ENCODE data around the gene DISP1.
"Not testable (repeated sequence)": the region's sequence is repeated elsewhere in the genome, so short reads cannot be mapped to it uniquely, and the experiment has no call there.

DISP1 gene

DNA sequence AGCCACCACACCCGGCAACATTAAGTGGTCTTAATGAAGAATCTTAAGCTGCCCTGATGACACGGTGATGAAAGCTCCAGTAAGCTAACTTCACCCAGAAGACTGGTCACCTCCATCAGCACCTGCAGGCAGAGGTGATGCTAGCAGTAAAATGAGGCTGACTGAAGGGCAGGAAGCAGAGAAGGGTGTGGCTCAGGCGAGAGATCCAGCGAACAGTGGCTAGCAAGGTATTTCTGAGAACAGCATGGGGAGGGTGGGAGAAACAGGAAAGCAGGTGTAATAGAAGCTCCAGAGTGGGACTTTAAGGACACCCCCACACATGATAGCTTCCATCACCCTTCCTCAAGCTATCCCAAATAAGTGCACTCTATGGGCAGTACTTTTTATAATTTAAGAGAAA is 15.9 kb upstream of the DISP1 start:
- DNase-seq, result no peak

DNA sequence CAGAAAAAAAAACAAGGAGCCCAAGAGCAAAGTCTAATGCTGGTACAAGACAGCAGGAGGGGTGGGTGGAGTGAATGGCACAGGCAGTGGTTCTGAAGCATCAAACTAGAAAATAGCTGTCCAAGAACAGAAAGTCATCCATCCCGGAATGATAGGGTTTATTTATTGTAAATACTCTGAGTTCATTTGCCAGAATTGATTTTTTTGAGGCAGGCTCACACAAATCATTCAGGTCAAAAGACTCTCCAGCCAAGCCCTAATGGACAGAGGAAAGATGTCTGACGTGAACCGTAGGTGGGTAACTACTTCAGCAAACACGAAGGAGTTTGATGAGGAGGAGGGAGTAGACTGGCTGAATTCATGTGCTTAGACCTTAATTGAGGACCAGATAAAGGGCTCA is 13.8 kb upstream of the DISP1 start:
- DNase-seq, result no peak

DNA sequence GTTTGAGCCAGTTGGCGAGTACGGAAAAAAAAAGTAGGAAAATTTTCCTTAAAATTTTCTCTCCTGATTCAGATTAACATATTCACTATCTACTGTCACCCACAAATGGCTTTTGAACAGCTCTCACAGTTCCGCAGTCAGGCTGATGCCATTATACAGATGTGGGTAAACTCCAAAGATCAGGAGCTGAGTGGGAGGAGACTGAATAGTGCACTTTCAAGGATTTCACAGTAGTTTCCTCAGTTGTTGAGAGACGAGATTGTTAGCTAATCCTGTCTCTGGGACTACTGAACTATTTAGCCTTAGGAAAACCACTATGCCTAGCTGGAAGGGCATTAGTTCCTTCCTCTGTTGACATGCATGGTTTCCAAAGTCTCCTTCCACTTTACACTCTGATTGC is 3.2 kb upstream of the DISP1 start:
- no peak for DNase-seq

DNA sequence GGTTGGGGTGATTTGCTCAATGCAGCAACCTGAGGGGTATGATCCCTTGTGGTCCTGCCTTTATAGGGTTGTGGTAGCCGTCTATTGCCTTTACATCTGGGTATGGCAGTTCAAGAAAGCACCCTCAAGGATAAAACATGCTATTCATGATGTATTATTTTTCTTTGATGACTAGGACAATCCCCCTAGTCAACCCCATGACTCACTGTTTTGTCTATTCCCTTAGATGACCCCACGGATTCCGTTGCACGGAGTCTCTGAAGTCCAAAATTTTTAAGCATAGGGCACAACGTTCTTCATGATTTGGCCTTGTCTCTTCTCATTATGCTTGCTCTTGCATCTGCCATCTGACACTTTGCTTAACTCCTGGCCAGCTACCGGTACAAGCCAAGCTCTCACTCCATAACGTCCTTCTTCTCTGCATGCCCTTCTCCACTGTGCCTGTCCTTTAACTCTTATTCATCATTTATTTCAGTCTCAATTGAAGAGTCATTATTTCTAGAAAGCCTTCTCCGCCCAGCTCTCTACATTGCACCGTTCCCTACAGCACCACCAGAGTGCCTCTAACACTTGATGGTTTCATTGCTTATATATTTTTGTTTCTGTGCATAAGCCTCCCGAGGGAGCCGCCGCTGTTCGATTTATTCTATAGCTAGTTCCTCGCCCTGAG is 838 bp upstream of the DISP1 start:
- DNase-seq, result no peak

DNA sequence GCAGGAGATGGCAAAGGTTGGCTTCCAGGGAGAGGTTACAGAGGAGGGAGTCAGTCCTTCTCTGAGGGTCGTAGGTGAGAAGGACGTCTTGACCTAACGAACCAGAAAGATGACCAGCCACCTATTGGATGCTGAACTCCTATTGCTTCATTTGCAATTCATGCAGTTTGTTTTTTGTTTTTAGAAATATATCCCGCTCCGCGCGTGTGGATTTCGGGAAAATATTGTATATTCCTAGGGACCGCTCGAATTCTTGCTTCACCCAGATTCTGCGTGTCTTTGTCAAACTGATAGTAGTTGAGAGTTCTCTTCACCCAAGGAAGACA is 564 bp downstream of the DISP1 start:
- no peak for DNase-seq

DNA sequence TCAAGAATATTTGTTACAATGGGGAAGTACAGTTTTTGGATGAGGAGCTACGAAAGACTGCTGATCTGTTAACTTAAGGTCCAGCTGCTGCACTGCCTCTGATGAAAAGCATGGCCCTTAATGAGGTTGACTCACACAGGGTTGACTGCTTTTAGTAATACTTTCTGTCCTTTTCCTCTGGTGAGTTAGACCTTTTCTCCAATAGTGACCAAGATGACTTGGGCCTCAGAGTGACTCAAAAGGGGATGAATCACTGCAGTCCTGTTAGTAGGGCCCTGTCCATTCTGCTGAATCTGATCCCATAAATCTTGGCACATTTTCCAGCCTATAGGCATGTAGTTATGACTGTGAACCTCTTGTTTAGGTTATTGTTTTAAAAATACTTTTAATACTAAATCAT is 2.7 kb downstream of the DISP1 start:
- no peak for DNase-seq

DNA sequence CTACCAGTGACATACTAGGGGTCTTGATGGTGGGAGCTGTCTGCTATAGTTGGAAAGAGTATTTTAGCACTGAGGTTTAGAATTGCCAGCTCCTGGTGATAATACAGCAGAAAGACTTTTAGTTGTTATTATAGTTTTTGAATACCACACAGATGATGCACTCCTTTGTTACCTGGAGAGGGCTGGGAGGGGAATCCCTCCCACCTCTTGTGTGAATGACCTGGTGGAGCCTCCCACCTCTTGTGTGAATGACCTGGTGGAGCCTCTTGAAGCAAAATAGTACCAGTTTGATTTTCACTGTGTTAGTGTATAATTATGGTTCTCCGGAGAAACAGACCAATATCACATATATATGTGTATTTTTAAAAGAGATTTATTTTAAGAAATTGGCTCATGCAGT is 3.3 kb downstream of the DISP1 start:
- no peak for DNase-seq

DNA sequence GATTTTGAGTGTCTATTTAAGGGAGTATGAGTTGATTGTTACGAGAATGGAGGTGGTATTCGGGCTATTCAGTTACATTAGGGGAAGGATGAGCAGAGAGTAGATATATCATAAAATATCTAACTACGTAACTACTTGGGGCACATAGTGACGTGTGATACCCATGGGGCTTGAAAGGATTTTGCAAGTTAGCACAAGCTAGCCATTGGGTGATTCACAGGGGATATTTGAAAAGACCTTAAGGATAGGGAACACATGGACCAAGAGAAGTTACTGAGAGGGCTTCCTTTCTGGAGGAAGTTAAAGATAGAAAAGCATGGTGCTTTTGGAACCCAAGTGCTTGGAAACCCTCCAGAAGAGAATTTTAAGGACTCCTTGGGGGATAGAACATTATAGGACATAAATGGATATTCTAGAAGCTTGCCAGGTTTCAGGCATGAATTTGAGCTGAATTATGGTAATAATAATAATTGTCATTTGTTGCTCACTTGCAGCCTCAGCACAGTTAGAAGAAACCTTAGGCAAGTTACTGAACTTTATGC is 5.4 kb downstream of the DISP1 start:
- no peak for DNase-seq

DNA sequence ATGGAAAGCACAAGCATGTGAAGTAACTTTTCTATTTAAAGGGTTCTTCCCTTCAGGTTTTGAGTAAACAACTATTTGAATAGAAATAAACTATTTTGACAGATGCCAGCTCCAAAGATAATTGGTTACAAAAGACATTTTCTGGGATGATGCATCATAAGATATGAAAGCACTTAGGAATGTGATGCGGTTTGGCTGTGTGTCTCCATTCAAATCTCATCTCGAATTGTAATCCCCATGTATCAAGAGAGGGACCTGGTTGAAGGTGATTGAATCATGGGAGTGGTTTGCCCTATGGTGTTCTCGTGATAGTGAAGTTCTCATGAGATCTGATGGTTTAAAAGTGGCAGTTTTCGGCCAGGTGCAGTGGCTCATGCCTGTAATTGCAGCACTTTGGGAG is 6.4 kb downstream of the DISP1 start:
- DNase-seq, result no peak

DNA sequence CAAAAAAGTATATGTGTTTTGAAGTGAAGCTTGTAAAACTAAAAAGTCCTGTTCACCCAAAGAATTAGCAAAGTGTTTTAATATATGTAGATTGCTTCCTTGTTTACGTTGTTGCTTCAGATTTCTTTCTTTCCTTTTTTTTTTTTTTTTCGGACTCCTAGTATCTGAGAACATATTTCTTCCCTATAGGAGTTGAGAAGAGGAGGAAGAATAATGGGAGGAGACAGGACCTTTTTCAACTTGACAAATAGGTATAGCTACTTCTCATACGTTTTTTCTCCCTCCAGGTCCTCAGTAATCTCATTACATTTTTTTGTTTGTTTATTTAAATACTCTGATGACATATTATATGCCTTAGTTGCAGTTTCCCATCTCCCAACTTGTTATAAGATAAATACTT is 8.9 kb downstream of the DISP1 start:
- no peak for DNase-seq

DNA sequence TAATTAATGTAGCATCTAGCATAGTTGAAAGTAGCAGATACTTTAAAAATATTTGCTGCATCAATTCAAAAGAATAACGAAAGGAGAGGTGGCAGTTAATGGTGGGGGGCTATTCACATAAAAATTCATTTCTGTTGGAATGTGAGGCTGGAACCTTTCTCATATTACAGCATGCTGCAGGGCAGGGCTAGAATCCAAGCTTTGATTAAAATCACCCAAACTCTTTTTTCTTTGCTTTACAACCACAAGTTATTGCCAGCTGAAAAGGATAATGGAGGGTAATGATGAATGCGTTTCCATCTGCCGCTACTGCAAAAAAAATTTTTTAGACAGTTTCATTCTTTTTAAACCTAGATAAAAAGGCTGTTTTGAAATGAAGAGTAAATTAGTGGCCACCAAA is 9.8 kb downstream of the DISP1 start:
- no peak for DNase-seq

DNA sequence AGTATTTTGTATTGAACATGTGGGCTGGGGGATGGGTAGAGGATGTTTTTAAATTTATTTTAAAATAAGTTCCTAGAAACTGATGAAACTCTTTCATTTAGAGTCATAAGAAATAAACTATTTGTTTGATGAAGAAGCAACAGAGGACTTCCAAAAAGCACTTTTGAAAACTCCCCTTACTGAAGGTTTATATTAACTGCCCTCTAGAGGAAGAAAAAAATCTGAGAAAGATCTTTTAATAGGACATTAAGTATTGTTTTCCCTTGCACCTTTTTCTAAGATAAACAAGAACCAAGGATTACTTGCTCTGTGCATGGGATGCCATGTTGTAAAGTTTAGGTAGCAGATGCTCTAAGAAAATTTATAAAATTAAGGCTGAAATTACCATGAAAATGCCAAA is 14.1 kb downstream of the DISP1 start:
- no peak for DNase-seq

DNA sequence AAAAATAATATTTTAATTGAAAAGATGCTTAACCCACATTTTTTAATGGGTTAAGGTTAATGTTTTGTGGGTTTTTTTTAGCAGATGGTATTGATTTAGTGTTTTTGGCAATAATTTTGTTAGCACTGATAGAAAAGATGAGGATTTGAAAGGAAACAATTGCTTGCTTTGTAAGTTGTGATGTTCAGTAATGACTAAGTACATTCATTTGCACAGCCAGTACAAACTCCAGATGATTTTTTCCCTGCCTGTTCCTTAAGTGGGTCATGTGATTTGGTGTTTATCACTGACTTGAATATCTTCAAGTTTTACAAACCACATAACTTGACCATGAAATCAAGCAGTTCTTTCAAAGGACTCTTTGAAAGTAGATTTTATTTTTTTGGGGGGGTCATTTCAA is 15.0 kb downstream of the DISP1 start:
- no peak for DNase-seq

DNA sequence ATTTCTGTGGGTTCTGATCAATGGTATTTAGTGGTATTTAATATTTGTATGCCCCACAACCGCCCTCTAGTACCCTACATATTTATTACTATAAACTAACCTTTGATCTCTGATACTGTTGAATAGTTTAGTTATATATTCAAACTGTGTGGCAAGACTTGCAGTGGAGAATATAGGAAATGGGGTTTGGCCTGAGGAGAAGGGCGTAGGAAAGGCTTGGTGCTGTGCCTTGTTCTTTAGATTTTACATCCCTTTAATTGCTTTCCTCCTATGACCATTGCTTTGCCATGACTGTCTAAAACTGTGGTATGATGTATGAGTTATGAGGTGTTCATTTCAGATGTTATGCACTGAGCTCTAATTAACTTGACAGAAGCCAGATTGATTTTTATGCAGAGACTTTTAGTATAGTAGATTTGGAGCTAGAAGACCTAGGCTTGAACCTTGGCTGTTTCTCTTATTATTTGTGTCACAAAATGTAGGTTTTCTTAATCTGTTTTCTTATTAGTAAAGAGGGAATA is 18.6 kb downstream of the DISP1 start:
- DNase-seq, result no peak

DNA sequence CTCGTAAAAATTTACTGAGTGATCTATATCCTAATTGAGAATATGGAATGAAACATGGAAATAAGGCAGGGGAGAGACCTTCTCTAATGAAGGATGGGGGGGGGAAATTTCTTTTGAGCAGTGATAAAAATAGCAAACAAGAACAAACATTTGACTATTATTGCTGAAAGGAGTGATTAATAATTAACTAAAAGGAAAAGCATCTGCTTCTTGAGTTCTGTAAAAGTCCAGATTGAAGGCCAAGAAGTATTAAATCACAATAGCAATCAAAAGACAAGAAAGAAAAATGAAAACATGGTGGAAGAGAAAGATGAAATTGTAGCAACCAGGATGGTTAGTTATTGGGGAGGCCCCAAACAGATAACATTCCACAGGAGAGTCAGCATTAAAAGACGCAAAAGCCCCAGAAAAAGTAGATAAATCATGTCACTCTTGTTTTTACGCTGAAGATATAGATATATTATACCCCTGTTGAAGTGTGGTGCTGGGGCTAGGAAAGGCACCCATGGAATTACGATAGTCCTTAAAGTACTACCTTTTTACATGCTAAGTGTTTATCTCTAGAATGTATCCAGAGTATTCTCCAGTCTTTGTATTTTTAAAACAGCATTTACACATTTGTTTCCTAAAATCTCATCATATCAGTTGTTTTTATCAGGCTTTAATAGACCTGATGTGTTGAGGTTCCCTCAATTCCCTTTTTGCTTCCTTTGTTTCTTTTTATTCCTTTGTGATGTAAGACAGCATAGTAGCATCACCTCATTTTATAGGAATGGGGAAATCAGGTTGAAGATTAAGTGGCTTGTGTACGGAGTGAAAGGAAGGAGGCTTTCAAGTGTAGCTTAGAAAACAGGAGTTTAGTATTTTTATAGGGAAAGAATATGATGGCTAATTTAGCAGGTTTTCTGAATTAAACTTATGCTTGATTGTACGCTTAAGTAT is 28.9 kb downstream of the DISP1 start:
- DNase-seq, result no peak

DNA sequence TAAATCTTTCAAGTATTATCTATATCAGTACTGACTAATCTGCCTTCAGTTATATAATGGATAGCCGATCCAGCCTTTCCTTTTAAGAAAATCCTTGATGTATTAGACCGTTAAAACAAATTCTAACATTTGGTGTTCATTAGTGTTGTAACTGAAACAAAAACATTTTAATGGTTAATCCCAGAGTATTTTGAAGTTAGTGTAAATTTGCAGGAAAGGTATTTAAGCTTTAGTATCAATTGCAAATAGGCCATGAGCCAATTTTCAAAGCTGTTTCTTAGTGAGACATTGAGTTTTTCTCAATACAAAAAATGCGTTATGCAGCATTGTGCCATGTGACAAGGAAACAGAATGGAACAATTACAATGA is 29.6 kb downstream of the DISP1 start:
- DNase-seq, result no peak

DNA sequence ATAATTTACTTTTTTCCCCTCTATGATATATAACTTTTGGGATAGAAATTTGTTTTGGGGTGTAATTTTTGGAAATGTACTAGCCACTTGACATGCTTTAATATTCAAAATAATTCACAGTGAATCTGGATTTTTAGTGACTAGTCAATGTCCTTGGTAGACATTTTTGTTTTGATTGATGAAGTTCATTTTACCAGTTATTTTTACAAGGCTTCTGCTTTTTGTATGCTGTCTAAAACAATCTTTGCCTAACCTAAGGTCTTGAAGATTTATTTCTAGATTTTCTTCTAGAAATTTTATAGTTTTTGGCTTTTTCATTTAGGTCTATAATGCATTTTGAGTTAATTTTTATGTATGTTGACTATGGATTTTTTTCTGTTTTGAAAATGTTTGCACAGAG is 30.9 kb downstream of the DISP1 start:
- no peak for DNase-seq

DNA sequence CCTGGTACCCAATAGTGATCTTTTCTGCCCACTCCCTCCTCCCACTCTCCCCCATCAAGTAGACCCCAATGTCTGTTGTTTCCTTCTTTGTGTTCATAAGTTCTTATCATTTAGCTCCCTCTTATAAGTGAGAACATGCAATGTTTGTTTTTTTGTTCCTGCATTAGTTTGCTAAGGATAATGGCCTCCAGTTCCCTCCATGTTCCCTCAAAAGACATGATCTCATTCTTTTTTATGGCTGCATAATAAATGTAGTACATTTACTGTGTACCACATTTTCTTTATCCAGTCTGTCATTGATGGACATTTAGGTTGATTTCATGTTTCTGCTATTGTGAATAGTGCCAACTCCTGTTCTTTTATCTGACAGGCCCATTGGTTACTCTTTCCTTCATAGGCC is 35.7 kb downstream of the DISP1 start:
- not testable (repeated sequence) for DNase-seq

DNA sequence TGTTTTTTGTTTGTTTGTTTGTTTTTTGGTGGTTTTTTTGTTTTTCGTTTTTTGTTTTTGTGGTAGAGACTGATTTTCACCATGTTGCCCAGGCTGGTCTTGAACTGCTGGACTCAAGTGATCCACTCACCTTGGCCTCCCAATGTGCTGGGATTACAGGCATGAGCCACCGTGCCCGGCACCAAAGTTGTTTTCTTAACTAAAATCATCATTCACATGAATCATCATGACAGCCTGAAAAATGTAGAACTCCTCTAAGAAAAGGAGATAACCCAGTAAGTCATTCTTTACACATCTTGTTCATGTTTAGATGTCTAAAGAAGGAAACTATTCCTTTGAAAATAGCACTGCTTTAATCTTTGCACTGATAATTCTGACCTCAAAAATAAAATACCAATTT is 37.5 kb downstream of the DISP1 start:
- no peak for DNase-seq

DNA sequence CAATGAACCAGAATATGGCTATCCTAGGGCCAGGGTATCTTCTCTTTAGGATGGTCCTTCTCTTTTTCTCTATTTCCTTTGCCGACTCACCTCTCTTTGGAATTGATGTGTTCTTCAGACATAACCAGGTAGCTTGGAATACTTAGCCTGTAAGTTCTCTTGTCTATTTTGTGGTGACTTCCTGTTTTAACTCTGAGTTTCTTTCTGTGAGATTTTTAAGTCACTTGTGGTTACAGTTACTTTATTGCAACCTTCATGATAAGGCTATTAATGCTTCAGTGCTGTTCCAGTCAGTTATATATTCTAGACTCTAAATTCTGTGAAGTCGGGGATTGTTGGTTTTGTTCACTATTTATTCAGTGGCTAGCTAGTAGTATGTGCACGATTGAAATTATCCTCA is 46.2 kb downstream of the DISP1 start:
- DNase-seq, result no peak

All from stimulated activated naive CD4-positive, alpha-beta T cell treated with Interleukin-2 at 50 U/mL for 16 hours (primary cell).